ENCODE measurements around the gene SNURF. TPM values are rescaled to one million over a fixed set of nuclear protein-coding genes. Genes with fewer than 3 reads are reported as not detected.

Gene SNURF
- total RNA-seq (24.7 and 61.1 TPM in 2 replicates), polyA plus RNA-seq (5.0 and 6.4 TPM in 2 replicates), polyA minus RNA-seq (ENCODE audit: low replicate concordance) (6.6 TPM in 1 of 2 replicates, not detected in the other)
- 66.8 and 69.1 TPM in 2 replicates for polyA plus RNA-seq (2012)

DNA sequence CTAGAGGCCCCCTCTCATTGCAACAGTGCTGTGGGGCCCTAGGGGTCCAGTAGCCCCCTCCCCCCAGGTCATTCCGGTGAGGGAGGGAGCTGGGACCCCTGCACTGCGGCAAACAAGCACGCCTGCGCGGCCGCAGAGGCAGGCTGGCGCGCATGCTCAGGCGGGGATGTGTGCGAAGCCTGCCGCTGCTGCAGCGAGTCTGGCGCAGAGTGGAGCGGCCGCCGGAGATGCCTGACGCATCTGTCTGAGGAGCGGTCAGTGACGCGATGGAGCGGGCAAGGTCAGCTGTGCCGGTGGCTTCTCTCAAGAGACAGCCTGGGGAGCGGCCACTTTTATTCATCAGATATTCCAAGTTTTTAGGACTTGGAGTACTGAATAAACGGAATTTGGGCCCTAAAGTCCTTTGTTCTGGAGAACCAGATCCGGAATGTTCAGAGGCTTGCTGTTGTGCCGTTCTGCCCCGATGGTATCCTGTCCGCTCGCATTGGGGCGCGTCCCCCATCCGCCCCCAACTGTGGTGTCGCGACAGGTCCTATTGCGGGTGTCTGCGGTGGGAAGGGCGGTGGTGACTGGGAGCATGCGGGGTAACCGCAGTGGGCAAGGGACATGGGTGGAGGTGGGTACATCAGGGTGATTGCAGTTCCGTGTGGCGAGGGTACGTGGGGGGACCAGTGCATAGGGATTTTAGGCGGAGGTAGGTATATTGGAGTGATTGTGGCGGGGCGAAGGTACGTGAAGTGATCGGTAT is at the start of gene SNURF, which contains the start of gene SNRPN:
Gene SNURF, plus strand, starts transcription at position 205 of the 748 bp plus-strand sequence. Its CDS starts 62 bp downstream, at position 267.
Gene SNRPN, plus strand, starts transcription at position 205 of the 748 bp plus-strand sequence. CDS start 19,467 bp downstream, outside the sequence.
- Histone ChIP-seq H3K27me3 (ENCODE audit: control insufficient read depth, insufficient read depth, low read length) (no peaks in the 10 kb centered on the region), H2AFZ (ENCODE audit: low read length) (peak within 1 kb of the TSS; percentile 87), H3K36me3 (ENCODE audit: control insufficient read depth, insufficient read depth, low read length) (no peaks in the 10 kb centered on the region), H3K9ac (ENCODE audit: insufficient read depth, low read length) (peak within 1 kb of the TSS; percentile 74), H3K79me2 (ENCODE audit: control insufficient read depth, insufficient read depth, low read length) (peaks cover 27% of the 10 kb centered on the region), H3K27ac (ENCODE audit: insufficient read depth, low read length) (peak within 1 kb of the TSS; percentile 88), H3K4me1 (ENCODE audit: control insufficient read depth, extremely low read depth, insufficient read depth, low read length) (no peaks in the 10 kb centered on the region), H3K9me3 (ENCODE audit: control insufficient read depth, insufficient read depth, low read depth, low read length) (no peaks in the 10 kb centered on the region), H3K4me2 (ENCODE audit: extremely low read depth, insufficient read depth, low read length) (peak within 1 kb of the TSS; percentile 34), H4K20me1 (ENCODE audit: control insufficient read depth, extremely low read depth, insufficient read depth, low read length) (no peaks in the 10 kb centered on the region), H3K4me3 (replicated peaks in 1 of 4; ENCODE audit: control extremely low read depth in 1 of 4, insufficient read depth in 1 of 4, low read depth in 3 of 4, low read length in 4 of 4) (peak within 1 kb of the TSS; percentile 69 to 88 (median 80))
- peak; percentile 68 to 79 for DNase-seq (ENCODE audit: low read depth in 2 of 2)
- TF ChIP-seq, protein P1, sequence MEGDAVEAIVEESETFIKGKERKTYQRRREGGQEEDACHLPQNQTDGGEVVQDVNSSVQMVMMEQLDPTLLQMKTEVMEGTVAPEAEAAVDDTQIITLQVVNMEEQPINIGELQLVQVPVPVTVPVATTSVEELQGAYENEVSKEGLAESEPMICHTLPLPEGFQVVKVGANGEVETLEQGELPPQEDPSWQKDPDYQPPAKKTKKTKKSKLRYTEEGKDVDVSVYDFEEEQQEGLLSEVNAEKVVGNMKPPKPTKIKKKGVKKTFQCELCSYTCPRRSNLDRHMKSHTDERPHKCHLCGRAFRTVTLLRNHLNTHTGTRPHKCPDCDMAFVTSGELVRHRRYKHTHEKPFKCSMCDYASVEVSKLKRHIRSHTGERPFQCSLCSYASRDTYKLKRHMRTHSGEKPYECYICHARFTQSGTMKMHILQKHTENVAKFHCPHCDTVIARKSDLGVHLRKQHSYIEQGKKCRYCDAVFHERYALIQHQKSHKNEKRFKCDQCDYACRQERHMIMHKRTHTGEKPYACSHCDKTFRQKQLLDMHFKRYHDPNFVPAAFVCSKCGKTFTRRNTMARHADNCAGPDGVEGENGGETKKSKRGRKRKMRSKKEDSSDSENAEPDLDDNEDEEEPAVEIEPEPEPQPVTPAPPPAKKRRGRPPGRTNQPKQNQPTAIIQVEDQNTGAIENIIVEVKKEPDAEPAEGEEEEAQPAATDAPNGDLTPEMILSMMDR (conservative IDR thresholded peaks at IDR 0.05 in 1 of 2, IDR thresholded peaks at IDR 0.05 in 1 of 2; ENCODE audit: low read depth in 1 of 2, low read length in 2 of 2), result no peak
- TF ChIP-seq EZH2 (IDR thresholded peaks at IDR 0.05; ENCODE audit: low read length, missing control alignments), result no peak

- DNase-seq (ENCODE audit: low read depth in 2 of 2), result peak in 1 of 2 donors; percentile 6
- Histone ChIP-seq H4K20me1 (ENCODE audit: control insufficient read depth, extremely low read depth, insufficient read depth, low read length) (no peaks in the 10 kb centered on the region), H3K4me1 (ENCODE audit: control insufficient read depth, extremely low read depth, insufficient read depth, low read length) (no peaks in the 10 kb centered on the region), H3K36me3 (ENCODE audit: control insufficient read depth, insufficient read depth, low read length) (no peaks in the 10 kb centered on the region), H3K79me2 (ENCODE audit: control insufficient read depth, insufficient read depth, low read length) (no peaks in the 10 kb centered on the region), H3K4me3 (replicated peaks in 1 of 4; ENCODE audit: control extremely low read depth in 1 of 4, insufficient read depth in 1 of 4, low read depth in 3 of 4, low read length in 4 of 4) (no peak overlapping the region), H2AFZ (ENCODE audit: low read length) (no peak overlapping the region), H3K27ac (ENCODE audit: insufficient read depth, low read length) (no peak overlapping the region), H3K4me2 (ENCODE audit: extremely low read depth, insufficient read depth, low read length) (no peak overlapping the region), H3K9me3 (ENCODE audit: control insufficient read depth, insufficient read depth, low read depth, low read length) (no peaks in the 10 kb centered on the region), H3K9ac (ENCODE audit: insufficient read depth, low read length) (no peak overlapping the region), H3K27me3 (ENCODE audit: control insufficient read depth, insufficient read depth, low read length) (no peaks in the 10 kb centered on the region)
- no peak for TF ChIP-seq EZH2 (IDR thresholded peaks at IDR 0.05; ENCODE audit: low read length, missing control alignments)
- TF ChIP-seq, protein P1 (conservative IDR thresholded peaks at IDR 0.05 in 1 of 2, IDR thresholded peaks at IDR 0.05 in 1 of 2; ENCODE audit: low read depth in 1 of 2, low read length in 2 of 2), result no peak
Measured at GRCh38 chr15:24916305-24917009, 38.3 kb upstream of the SNURF start.

DNA sequence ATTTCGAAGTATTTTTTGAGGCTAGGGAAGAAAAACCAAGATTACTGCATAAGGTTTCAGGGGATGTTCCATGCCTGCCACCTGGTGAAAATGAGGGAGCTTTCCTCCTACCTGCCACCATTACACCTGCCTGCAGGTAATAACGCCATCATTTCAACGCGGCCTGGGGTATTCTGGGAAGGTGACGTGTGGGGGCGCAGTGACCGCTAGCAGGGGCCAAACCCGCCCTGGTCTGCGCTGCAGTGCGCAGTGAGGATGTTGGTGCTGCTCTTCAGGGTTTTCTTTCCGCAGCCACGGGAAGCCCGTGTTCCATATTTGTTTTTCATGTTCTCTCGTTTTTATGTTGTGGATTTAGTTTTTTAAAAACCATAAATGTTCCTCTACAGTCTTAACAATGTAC is 37.4 kb upstream of the SNURF start:
- Histone ChIP-seq H3K4me2 (ENCODE audit: extremely low read depth, insufficient read depth, low read length) (no peak overlapping the region), H3K9ac (ENCODE audit: insufficient read depth, low read length) (no peak overlapping the region), H3K27me3 (ENCODE audit: control insufficient read depth, insufficient read depth, low read length) (no peaks in the 10 kb centered on the region), H3K4me1 (ENCODE audit: control insufficient read depth, extremely low read depth, insufficient read depth, low read length) (no peaks in the 10 kb centered on the region), H3K4me3 (replicated peaks in 1 of 4; ENCODE audit: control extremely low read depth in 1 of 4, insufficient read depth in 1 of 4, low read depth in 3 of 4, low read length in 4 of 4) (no peak overlapping the region), H3K9me3 (ENCODE audit: control insufficient read depth, insufficient read depth, low read depth, low read length) (no peaks in the 10 kb centered on the region), H3K27ac (ENCODE audit: insufficient read depth, low read length) (no peak overlapping the region), H4K20me1 (ENCODE audit: control insufficient read depth, extremely low read depth, insufficient read depth, low read length) (no peaks in the 10 kb centered on the region), H3K36me3 (ENCODE audit: control insufficient read depth, insufficient read depth, low read length) (no peaks in the 10 kb centered on the region), H3K79me2 (ENCODE audit: control insufficient read depth, insufficient read depth, low read length) (no peaks in the 10 kb centered on the region), H2AFZ (ENCODE audit: low read length) (no peak overlapping the region)
- TF ChIP-seq EZH2 (IDR thresholded peaks at IDR 0.05; ENCODE audit: low read length, missing control alignments), result no peak
- TF ChIP-seq, protein P1 (conservative IDR thresholded peaks at IDR 0.05 in 1 of 2, IDR thresholded peaks at IDR 0.05 in 1 of 2; ENCODE audit: low read depth in 1 of 2, low read length in 2 of 2), result no peak
- DNase-seq (ENCODE audit: low read depth in 2 of 2), result no peak
